HCT116 (cell line): ENCODE measurements around the gene JCHAIN. TPM values are rescaled to one million over a fixed set of nuclear protein-coding genes. Genes with fewer than 3 reads are reported as not detected.

Experiments
- ATAC-seq: fragments of 200-7000 bp; cut with Tn5 transposase; 2 replicates; pipeline ENCODE4 v1.9.1; 2020; ENCODE audit warnings: mild to moderate bottlenecking, moderate library complexity
- BruUV-seq: library from RNA; stranded (reverse); fragments of 400-500 nt; replicated peaks from 2 replicates; lab custom pipeline; 2021; lab: Mats Ljungman, UMichigan
- CTCF ChIA-PET: fragments of 300-600 bp; sonication (Branson Sonifier 250); formaldehyde crosslinking; loops from one replicate; lab custom pipeline; 2021; ENCODE audit warnings: antibody characterized with exemption; lab: Charles Lee
- POLR2A ChIA-PET: fragments of 300-600, 350-600 bp; sonication (Branson Sonifier 250); formaldehyde crosslinking; loops from one replicate; lab custom pipeline; 2021; ENCODE audit warnings: antibody characterized with exemption; lab: Charles Lee
- RAD21 ChIA-PET, 2 experiments: fragments of 300-600 bp; sonication (Branson Sonifier 250); formaldehyde crosslinking; loops; one replicate each; lab custom pipeline; 2023; ENCODE audit warnings: low total read pairs in 2 of 2; ENCODE audit not compliant: uncharacterized antibody in 2 of 2, unreplicated experiment in 2 of 2, low non-redundant PET in 1 of 2; lab: Charles Lee
- DNase-seq: peaks from one replicate; pipeline ENCODE4 v3.0.0-alpha.2; 2010; ENCODE audit warnings: low read depth, low spot score
- H2AFZ ChIP-seq: fragments of 200-600 bp; shearing (Covaris generic), sonication (generic); 2 replicates; pipeline ENCODE4 v1.6.1; 2017; ENCODE audit warnings: low read depth, mixed run types, mixed read lengths, antibody characterized with exemption, low read length; ENCODE audit not compliant: poor library complexity, severe bottlenecking
- H3K27ac ChIP-seq: 2 replicates; pipeline ENCODE4 v1.5.1; 2012; ENCODE audit warnings: low read depth, low read length
- H3K27me3 ChIP-seq: fragments of 200-600 bp; sonication (generic); 2 replicates; pipeline ENCODE4 v1.6.1; 2016; ENCODE audit warnings: mixed run types, low read length, mixed read lengths; ENCODE audit not compliant: insufficient read depth
- H3K36me3 ChIP-seq, 2 experiments: fragments of 200-500 bp in 1 of 2; fragments of 200-600 bp in 1 of 2; sonication (Bioruptor generic) in 1 of 2; sonication (generic) in 1 of 2; 2 replicates each; pipeline versions ENCODE4 v1.5.1 to v1.6.1; 2014 to 2016; ENCODE audit warnings: low read length in 2 of 2, inconsistent platforms in 1 of 2, mixed read lengths in 1 of 2, mixed run types in 1 of 2; ENCODE audit not compliant: insufficient read depth in 2 of 2, control insufficient read depth in 1 of 2
- H3K4me1 ChIP-seq, 2 experiments: fragments of 200-600 bp in 1 of 2; sonication (generic) in 1 of 2; 2 replicates each; pipeline versions ENCODE4 v1.5.1 to v1.6.1; 2012 to 2017; ENCODE audit warnings: low read length in 2 of 2, inconsistent platforms in 1 of 2, mild to moderate bottlenecking in 1 of 2, mixed read lengths in 1 of 2, mixed run types in 1 of 2, moderate library complexity in 1 of 2; ENCODE audit not compliant: insufficient read depth in 2 of 2, control insufficient read depth in 1 of 2
- H3K4me2 ChIP-seq: fragments of 200-600 bp; sonication (generic); 2 replicates; pipeline ENCODE4 v1.6.1; 2017; ENCODE audit warnings: mixed run types, low read length, mixed read lengths
- H3K4me3 ChIP-seq, 2 experiments: fragments of 200-600 bp in 1 of 2; sonication (generic) in 1 of 2; replicated peaks in 1 of 2; 2 replicates each; pipeline ENCODE4 v1.5.1; 2011 to 2016; ENCODE audit warnings: low read length in 2 of 2, control low read depth in 1 of 2, low read depth in 1 of 2, mild to moderate bottlenecking in 1 of 2, mixed read lengths in 1 of 2, mixed run types in 1 of 2
- H3K79me2 ChIP-seq: fragments of 200-600 bp; sonication (generic); 2 replicates; pipeline ENCODE4 v1.6.1; 2017; ENCODE audit warnings: mild to moderate bottlenecking, mixed run types, low read length, moderate library complexity, mixed read lengths; ENCODE audit not compliant: insufficient read depth
- H3K9ac ChIP-seq: fragments of 200-600 bp; sonication (generic); 2 replicates; pipeline ENCODE4 v1.6.1; 2016; ENCODE audit warnings: low read length, mixed read lengths
- H3K9me2 ChIP-seq: fragments of 200-600 bp; sonication (generic), shearing (Covaris generic); 2 replicates; pipeline ENCODE4 v1.6.1; 2017; ENCODE audit warnings: mixed run types, mild to moderate bottlenecking, moderate library complexity; ENCODE audit not compliant: insufficient read depth
- H3K9me3 ChIP-seq, 2 experiments: fragments of 200-500 bp in 1 of 2; fragments of 200-600 bp in 1 of 2; sonication (Bioruptor generic) in 1 of 2; sonication (generic) in 1 of 2; 2 replicates each; pipeline ENCODE4 v1.6.1; 2014 to 2017; ENCODE audit warnings: low read length in 2 of 2, mixed read lengths in 2 of 2, inconsistent platforms in 1 of 2, low read depth in 1 of 2, mild to moderate bottlenecking in 1 of 2, mixed run types in 1 of 2, moderate library complexity in 1 of 2; ENCODE audit not compliant: control insufficient read depth in 1 of 2, insufficient read depth in 1 of 2
- H4K20me1 ChIP-seq: fragments of 200-600 bp; sonication (generic), shearing (Covaris generic); 2 replicates; pipeline ENCODE4 v1.6.1; 2017; ENCODE audit warnings: mixed run types, mild to moderate bottlenecking, moderate library complexity; ENCODE audit not compliant: insufficient read depth
- CBX3 ChIP-seq: IDR thresholded peaks from 2 replicates; pipeline ENCODE4 v1.6.1; 2012; ENCODE audit warnings: low read depth
- EGR1 ChIP-seq: IDR thresholded peaks from 2 replicates; pipeline ENCODE4 v1.6.1; 2012; ENCODE audit warnings: low read depth
- EZH2 ChIP-seq: fragments of 200-600 bp; sonication (generic); IDR thresholded peaks from 2 replicates; pipeline ENCODE4 v1.6.1; 2017; ENCODE audit warnings: antibody characterized with exemption, mixed run types
- JUND ChIP-seq: IDR thresholded peaks from 2 replicates; pipeline ENCODE4 v1.6.1; 2012
- POLR2A ChIP-seq: IDR thresholded peaks from 2 replicates; pipeline ENCODE4 v1.7.0; 2011; ENCODE audit warnings: borderline replicate concordance; ENCODE audit not compliant: insufficient read depth, insufficient read length; ENCODE audit errors: extremely low read depth
- POLR2AphosphoS5 ChIP-seq: IDR thresholded peaks from 2 replicates; pipeline ENCODE4 v1.6.1; 2011; ENCODE audit warnings: mild to moderate bottlenecking, low read depth, low read length, moderate library complexity
- RAD21 ChIP-seq: IDR thresholded peaks from 2 replicates; pipeline ENCODE4 v1.6.1; 2012; ENCODE audit warnings: low read depth, mild to moderate bottlenecking
- intact Hi-C: fragments of 100-400 bp; cut with micrococcal nuclease; formaldehyde crosslinking; loops from 2 replicates; pipeline ENCODE4 v1.10.0; 2022
- total RNA-seq: library from RNA; stranded (reverse); gene quantifications from one replicate; pipeline ENCODE4 v1.2.1, GENCODE V29; 2021; ENCODE audit not compliant: unreplicated experiment
- TF ChIP-seq, protein P1 (sequence below): IDR thresholded peaks from 2 replicates; pipeline ENCODE4 v1.6.1; 2012
- TF ChIP-seq, protein P2 (sequence below): IDR thresholded peaks from 2 replicates; pipeline ENCODE4 v1.6.1; 2012; ENCODE audit warnings: low read depth

JCHAIN gene
- total RNA-seq, 1 experiment from 2014 or later, result 0.79 TPM

DNA sequence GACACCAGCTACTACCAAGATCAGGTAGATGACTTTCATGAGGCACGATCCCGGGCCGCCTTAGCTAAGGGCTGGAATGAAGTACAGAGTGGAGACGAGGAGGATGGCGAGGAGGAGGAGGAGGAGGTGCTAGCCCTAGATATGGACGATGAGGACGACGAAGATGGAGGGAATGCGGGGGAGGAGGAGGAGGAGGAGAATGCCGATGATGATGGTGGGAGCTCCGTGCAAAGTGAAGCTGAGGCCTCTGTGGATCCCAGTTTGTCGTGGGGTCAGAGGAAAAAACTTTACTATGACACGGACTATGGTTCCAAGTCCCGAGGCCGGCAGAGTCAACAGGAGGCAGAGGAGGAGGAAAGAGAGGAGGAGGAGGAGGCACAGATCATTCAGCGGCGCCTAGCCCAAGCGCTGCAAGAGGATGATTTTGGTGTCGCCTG lies 22.5 kb upstream of the JCHAIN start:
- peak overlapping the region; percentile 89 for H3K4me2 ChIP-seq
- H3K4me3 ChIP-seq, result peak overlapping the region; percentile 98 to 99
- DNase-seq (no peak), ATAC-seq (peak; percentile 21)
- H4K20me1 ChIP-seq, result peaks cover 4% of the 10 kb centered on the region; the same call in 1 of the 2 replicates
- peaks cover 11 to 22% of the 10 kb centered on the region in 2 experiments for H3K4me1 ChIP-seq
- POLR2A ChIA-PET, result interaction anchor here (1.7 kb wide), 1 partner anchor 11 kb away, joined by 3 read pairs; no protein-coding TSS in a partner anchor
- TF ChIP-seq, protein P1, sequence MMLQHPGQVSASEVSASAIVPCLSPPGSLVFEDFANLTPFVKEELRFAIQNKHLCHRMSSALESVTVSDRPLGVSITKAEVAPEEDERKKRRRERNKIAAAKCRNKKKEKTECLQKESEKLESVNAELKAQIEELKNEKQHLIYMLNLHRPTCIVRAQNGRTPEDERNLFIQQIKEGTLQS, result no peak
- TF ChIP-seq CBX3, result no peak
- TF ChIP-seq EGR1, result peak; percentile 44; the same call in 1 of the 2 replicates
- no peak for TF ChIP-seq EZH2
- TF ChIP-seq, all 23 proteins: peak for 1
- H3K36me3 ChIP-seq, result peaks cover 8 to 16% of the 10 kb centered on the region in 2 experiments; a peak in 3 of 4 replicates
- H3K79me2 ChIP-seq, result peaks cover 42% of the 10 kb centered on the region
- H3K9me2 ChIP-seq, result no peaks in the 10 kb centered on the region
- CTCF ChIA-PET, result no interaction called here
- peak overlapping the region; percentile 86 for H3K27ac ChIP-seq
- H3K9me3 ChIP-seq, result no peaks in the 10 kb centered on the region
- RAD21 ChIA-PET, result no interaction called here
- peak overlapping the region; percentile 95 for H3K9ac ChIP-seq
- intact Hi-C loops, result loop anchor here (2.0 to 10.0 kb wide), 5 partner anchors 16 to 306 kb away; partner anchors contain the start of genes DCK and GRSF1
- BruUV-seq, result no TSS peak
- H3K27me3 ChIP-seq, result no peaks in the 10 kb centered on the region
- no peak overlapping the region for H2AFZ ChIP-seq

DNA sequence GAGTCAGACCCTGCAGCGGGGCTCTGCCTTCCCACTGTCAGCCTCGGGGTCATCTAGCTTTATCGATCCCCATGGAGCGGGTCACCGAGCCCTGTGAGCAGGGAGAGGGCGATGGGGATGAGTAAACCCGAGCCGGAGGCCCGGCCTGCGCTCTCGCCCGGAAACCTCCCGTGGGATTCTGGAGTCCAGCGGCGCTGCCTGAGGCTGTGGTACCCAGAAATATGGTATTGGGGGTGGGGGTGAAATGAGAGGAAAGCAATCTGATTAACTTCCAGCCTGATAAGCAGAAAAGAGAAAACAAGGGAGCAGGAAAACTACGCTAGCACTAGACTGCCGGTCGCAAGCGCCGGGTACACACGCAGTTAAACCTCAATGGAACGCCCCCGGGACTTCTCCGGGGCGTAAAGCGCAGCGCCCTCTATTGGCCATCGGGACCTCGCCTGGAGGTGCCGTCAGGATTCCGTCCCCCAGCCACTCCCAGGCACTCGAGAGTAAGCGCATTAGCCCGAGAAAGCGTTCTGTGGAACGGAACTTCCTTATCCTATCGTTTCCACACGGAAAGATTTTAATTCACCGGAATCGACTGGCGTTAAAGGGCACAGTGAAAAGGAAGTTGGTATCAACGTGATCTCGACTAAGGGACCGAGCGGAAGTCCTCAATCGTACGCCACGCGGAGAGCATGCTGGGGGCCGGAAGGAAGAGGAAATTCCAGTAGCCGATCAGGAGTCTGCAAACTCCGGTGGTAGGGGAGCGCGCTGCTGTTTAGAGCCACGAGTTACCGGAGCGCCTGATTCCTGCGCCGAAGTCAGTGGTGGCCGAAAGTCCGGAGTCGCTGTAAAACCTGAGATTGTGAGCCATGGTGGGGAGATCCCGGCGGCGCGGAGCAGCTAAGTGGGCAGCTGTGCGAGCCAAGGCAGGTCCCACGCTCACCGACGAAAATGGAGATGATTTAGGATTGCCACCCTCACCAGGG lies 21.8 kb upstream of the JCHAIN start, which contains the start of gene UTP3:
UTP3 (plus strand) TSS at position 712 of the 974 bp plus-strand sequence; CDS start at position 858, 146 bp downstream.
- Histone ChIP-seq H3K4me3 (peak within 1 kb of the TSS; percentile 98 to 99), H3K9ac (peak within 1 kb of the TSS; percentile 95), H3K27ac (peak within 1 kb of the TSS; percentile 86), H3K9me2 (no peaks in the 10 kb centered on the region), H3K27me3 (no peaks in the 10 kb centered on the region), H2AFZ (peak within 1 kb of the TSS; percentile 60), H3K79me2 (peaks cover 42% of the 10 kb centered on the region), H3K4me1 (peaks cover 11 to 16% of the 10 kb centered on the region in 2 experiments), H4K20me1 (peaks cover 4% of the 10 kb centered on the region; the same call in 1 of the 2 replicates), H3K36me3 (peaks cover 8 to 16% of the 10 kb centered on the region in 2 experiments; a peak in 3 of 4 replicates), H3K9me3 (no peaks in the 10 kb centered on the region), H3K4me2 (peak within 1 kb of the TSS; percentile 89)
- DNase-seq, result peak; percentile 99
- peak; percentile 95 for ATAC-seq
- intact Hi-C loops, result loop anchor here (2.0 to 10.0 kb wide), 5 partner anchors 17 to 307 kb away; partner anchors contain the start of genes DCK and GRSF1
- TSS peak; percentile 99 for BruUV-seq
- ChIA-PET CTCF (interaction anchor here (1.2 kb wide), 1 partner anchor 37 kb away, joined by 4 read pairs; no protein-coding TSS in a partner anchor), RAD21 (no interaction called here), POLR2A (interaction anchor here (1.7 kb wide), 1 partner anchor 11 kb away, joined by 3 read pairs; no protein-coding TSS in a partner anchor)
- TF ChIP-seq, protein P2, sequence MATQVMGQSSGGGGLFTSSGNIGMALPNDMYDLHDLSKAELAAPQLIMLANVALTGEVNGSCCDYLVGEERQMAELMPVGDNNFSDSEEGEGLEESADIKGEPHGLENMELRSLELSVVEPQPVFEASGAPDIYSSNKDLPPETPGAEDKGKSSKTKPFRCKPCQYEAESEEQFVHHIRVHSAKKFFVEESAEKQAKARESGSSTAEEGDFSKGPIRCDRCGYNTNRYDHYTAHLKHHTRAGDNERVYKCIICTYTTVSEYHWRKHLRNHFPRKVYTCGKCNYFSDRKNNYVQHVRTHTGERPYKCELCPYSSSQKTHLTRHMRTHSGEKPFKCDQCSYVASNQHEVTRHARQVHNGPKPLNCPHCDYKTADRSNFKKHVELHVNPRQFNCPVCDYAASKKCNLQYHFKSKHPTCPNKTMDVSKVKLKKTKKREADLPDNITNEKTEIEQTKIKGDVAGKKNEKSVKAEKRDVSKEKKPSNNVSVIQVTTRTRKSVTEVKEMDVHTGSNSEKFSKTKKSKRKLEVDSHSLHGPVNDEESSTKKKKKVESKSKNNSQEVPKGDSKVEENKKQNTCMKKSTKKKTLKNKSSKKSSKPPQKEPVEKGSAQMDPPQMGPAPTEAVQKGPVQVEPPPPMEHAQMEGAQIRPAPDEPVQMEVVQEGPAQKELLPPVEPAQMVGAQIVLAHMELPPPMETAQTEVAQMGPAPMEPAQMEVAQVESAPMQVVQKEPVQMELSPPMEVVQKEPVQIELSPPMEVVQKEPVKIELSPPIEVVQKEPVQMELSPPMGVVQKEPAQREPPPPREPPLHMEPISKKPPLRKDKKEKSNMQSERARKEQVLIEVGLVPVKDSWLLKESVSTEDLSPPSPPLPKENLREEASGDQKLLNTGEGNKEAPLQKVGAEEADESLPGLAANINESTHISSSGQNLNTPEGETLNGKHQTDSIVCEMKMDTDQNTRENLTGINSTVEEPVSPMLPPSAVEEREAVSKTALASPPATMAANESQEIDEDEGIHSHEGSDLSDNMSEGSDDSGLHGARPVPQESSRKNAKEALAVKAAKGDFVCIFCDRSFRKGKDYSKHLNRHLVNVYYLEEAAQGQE, result no peak
- TF ChIP-seq POLR2A, result peak; percentile 80
- peak; percentile 93 for TF ChIP-seq POLR2AphosphoS5
- no peak; the same call in 1 of the 2 replicates for TF ChIP-seq JUND
- peak; percentile 82 for TF ChIP-seq EGR1
- TF ChIP-seq, protein P1, result no peak
- no peak for TF ChIP-seq EZH2
- TF ChIP-seq CBX3, result peak; percentile 99
- peak; percentile 65 for TF ChIP-seq RAD21
